Karpas-422 (cell line): ENCODE results near the gene LASP1NB.
"Not testable (repeated sequence)": the region's sequence is repeated elsewhere in the genome, so short reads cannot be mapped to it uniquely, and the experiment has no call there.

ENCODE experiments used
- DNase-seq: peaks from one replicate; pipeline ENCODE4 v3.0.0-alpha.2; 2015
- H2AFZ ChIP-seq: fragments of 200-600 bp; sonication (generic); 2 replicates; pipeline ENCODE4 v1.6.1; 2014; ENCODE audit warnings: antibody characterized with exemption, low read length, mixed read lengths
- H3K27ac ChIP-seq: fragments of 200-600 bp; sonication (generic); 2 replicates; pipeline ENCODE4 v1.5.1; 2014; ENCODE audit warnings: mild to moderate bottlenecking, low read length, moderate library complexity
- H3K27me3 ChIP-seq: fragments of 200-600 bp; sonication (generic); 2 replicates; pipeline ENCODE4 v1.6.1; 2014; ENCODE audit warnings: low read length, mixed read lengths
- H3K36me3 ChIP-seq: fragments of 200-600 bp; sonication (generic); 2 replicates; pipeline ENCODE4 v1.6.1; 2014; ENCODE audit warnings: low read length, mixed read lengths; ENCODE audit not compliant: insufficient read depth
- H3K4me1 ChIP-seq: fragments of 200-600 bp; sonication (generic); 2 replicates; pipeline ENCODE4 v1.6.1; 2014; ENCODE audit warnings: mild to moderate bottlenecking, low read length, mixed read lengths
- H3K4me2 ChIP-seq: fragments of 200-600 bp; sonication (generic); 2 replicates; pipeline ENCODE4 v1.6.1; 2014; ENCODE audit warnings: low read length, low read depth, mild to moderate bottlenecking; ENCODE audit not compliant: poor library complexity, severe bottlenecking
- H3K4me3 ChIP-seq: fragments of 200-600 bp; sonication (generic); 2 replicates; pipeline ENCODE4 v1.5.1; 2014; ENCODE audit warnings: mild to moderate bottlenecking, antibody characterized with exemption, low read length, mixed read lengths
- H3K79me2 ChIP-seq: fragments of 200-600 bp; sonication (generic); 2 replicates; pipeline ENCODE4 v1.6.1; 2014; ENCODE audit warnings: mild to moderate bottlenecking, low read length, mixed read lengths
- H3K9ac ChIP-seq: fragments of 200-600 bp; sonication (generic); 2 replicates; pipeline ENCODE4 v1.6.0; 2014; ENCODE audit warnings: low read length
- H3K9me2 ChIP-seq: fragments of 200-600 bp; sonication (generic), shearing (Covaris generic); replicated peaks from 2 replicates; pipeline ENCODE4 v1.6.0; 2014; ENCODE audit warnings: mild to moderate bottlenecking, low read length, moderate library complexity; ENCODE audit not compliant: insufficient read depth
- H3K9me3 ChIP-seq: fragments of 300-700, 200-600 bp; sonication (generic); 2 replicates; pipeline ENCODE4 v1.6.1; 2014; ENCODE audit warnings: low read length, mixed read lengths
- H4K20me1 ChIP-seq: fragments of 200-600 bp; sonication (generic); 2 replicates; pipeline ENCODE4 v1.6.1; 2014; ENCODE audit warnings: mild to moderate bottlenecking, antibody characterized with exemption, low read length, low read depth; ENCODE audit not compliant: insufficient read depth

Gene LASP1NB

DNA sequence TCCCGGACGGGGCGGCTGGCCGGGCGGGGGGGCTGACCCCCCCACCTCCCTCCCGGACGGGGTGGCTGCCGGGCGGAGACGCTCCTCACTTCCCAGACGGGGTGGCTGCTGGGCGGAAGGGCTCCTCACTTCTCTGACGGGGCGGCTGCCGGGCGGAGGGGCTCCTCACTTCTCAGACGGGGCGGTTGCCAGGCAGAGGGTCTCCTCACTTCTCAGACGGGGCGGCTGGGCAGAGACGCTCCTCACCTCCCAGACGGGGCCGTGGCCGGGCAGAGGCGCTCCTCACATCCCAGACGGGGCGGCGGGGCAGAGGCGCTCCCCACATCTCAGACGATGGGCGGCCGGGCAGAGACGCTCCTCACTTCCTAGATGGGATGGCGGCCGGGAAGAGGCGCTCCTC lies 5.4 kb downstream of the LASP1NB start:
- not testable (repeated sequence) for H3K27ac ChIP-seq, H2AFZ ChIP-seq, H3K9ac ChIP-seq, H4K20me1 ChIP-seq, H3K27me3 ChIP-seq, DNase-seq, H3K4me2 ChIP-seq, H3K36me3 ChIP-seq, H3K9me3 ChIP-seq, H3K79me2 ChIP-seq, H3K4me1 ChIP-seq, H3K4me3 ChIP-seq, H3K9me2 ChIP-seq

GRCh38 chr17:38933962-38934361 lies 8.5 kb downstream of the LASP1NB start:
- not testable (repeated sequence) for H3K9me3 ChIP-seq, DNase-seq, H3K4me2 ChIP-seq, H3K9me2 ChIP-seq, H3K9ac ChIP-seq, H3K4me3 ChIP-seq, H3K27me3 ChIP-seq, H3K4me1 ChIP-seq, H4K20me1 ChIP-seq, H3K36me3 ChIP-seq, H3K27ac ChIP-seq, H2AFZ ChIP-seq, H3K79me2 ChIP-seq

GRCh38 chr17:38939987-38940386 lies 14.6 kb downstream of the LASP1NB start:
- DNase-seq = no peak
- no peak overlapping the region for H3K4me2 ChIP-seq
- H3K79me2 ChIP-seq = no peaks in the 10 kb centered on the region
- H3K4me3 ChIP-seq = no peak overlapping the region
- no peak overlapping the region for H3K9ac ChIP-seq
- H3K36me3 ChIP-seq = no peaks in the 10 kb centered on the region
- H3K27ac ChIP-seq = no peak overlapping the region
- no peaks in the 10 kb centered on the region for H4K20me1 ChIP-seq
- H3K27me3 ChIP-seq = no peaks in the 10 kb centered on the region
- no peaks in the 10 kb centered on the region for H3K9me3 ChIP-seq
- H3K4me1 ChIP-seq = no peaks in the 10 kb centered on the region
- no peak overlapping the region for H2AFZ ChIP-seq
- H3K9me2 ChIP-seq = no peaks in the 10 kb centered on the region

- Histone ChIP-seq H3K4me2 (no peak overlapping the region), H3K27me3 (no peaks in the 10 kb centered on the region), H3K36me3 (no peaks in the 10 kb centered on the region), H3K4me3 (no peak overlapping the region), H3K9me3 (no peaks in the 10 kb centered on the region), H3K9ac (no peak overlapping the region), H4K20me1 (no peaks in the 10 kb centered on the region), H3K27ac (no peak overlapping the region), H3K4me1 (no peaks in the 10 kb centered on the region), H2AFZ (no peak overlapping the region), H3K79me2 (no peaks in the 10 kb centered on the region), H3K9me2 (no peaks in the 10 kb centered on the region)
- no peak for DNase-seq
These were observed 15.0 kb downstream of the LASP1NB start for GRCh38 chr17:38940404-38940803.

DNA sequence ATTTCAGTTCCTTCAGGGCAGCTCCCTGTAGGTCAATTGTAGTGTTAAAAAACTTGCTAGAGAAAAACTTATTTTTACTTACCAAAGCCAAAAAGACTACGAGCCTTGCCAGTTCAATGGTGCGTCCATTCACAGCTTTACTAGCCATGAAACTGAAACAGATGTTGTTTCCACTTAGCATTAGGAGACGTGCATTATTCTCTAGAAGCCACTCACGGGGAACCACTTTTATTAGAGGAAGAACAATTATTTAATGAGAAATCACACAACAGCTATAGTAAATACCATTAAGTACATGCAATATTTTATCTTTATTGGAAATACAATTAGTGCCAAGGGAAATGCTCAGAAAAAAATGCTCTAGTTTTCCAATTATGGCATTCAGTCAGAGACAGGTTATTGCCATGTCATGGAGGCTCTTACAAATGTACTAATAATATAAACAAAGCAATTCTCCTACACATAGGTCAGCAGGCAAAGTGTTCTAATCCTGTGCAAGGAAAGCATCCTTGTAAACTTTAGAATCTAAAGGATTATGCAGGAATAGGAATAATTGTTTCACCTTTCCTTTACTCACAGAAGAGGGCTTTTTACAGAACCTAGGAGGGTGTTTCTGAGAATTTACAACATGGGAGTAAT lies 17.4 kb downstream of the LASP1NB start:
- Histone ChIP-seq H3K4me2 (no peak overlapping the region), H3K9me3 (no peaks in the 10 kb centered on the region), H2AFZ (no peak overlapping the region), H3K9ac (no peak overlapping the region), H3K4me3 (no peak overlapping the region), H3K36me3 (no peaks in the 10 kb centered on the region), H4K20me1 (no peaks in the 10 kb centered on the region), H3K27ac (no peak overlapping the region), H3K9me2 (no peaks in the 10 kb centered on the region), H3K4me1 (no peaks in the 10 kb centered on the region), H3K27me3 (no peaks in the 10 kb centered on the region), H3K79me2 (no peaks in the 10 kb centered on the region)
- no peak for DNase-seq

GRCh38 chr17:38943607-38944006 lies 18.2 kb downstream of the LASP1NB start:
- H3K9ac ChIP-seq = no peak overlapping the region

GRCh38 chr17:38947189-38947588 lies 21.8 kb downstream of the LASP1NB start:
- Histone ChIP-seq H3K4me1 (no peaks in the 10 kb centered on the region), H3K9me3 (no peaks in the 10 kb centered on the region), H3K4me2 (no peak overlapping the region), H2AFZ (no peak overlapping the region), H3K79me2 (no peaks in the 10 kb centered on the region), H3K36me3 (no peaks in the 10 kb centered on the region), H3K27ac (no peak overlapping the region), H3K27me3 (no peaks in the 10 kb centered on the region), H3K4me3 (no peak overlapping the region), H4K20me1 (no peaks in the 10 kb centered on the region), H3K9me2 (no peaks in the 10 kb centered on the region), H3K9ac (no peak overlapping the region)
- no peak for DNase-seq

More at GRCh38 chr17:38943607-38944006, 18.2 kb downstream of the LASP1NB start:
- H2AFZ ChIP-seq = no peak overlapping the region
- no peaks in the 10 kb centered on the region for H4K20me1 ChIP-seq
- H3K79me2 ChIP-seq = no peaks in the 10 kb centered on the region
- DNase-seq = no peak
- H3K27ac ChIP-seq = no peak overlapping the region
- H3K9me2 ChIP-seq = no peaks in the 10 kb centered on the region
- no peaks in the 10 kb centered on the region for H3K36me3 ChIP-seq
- no peaks in the 10 kb centered on the region for H3K9me3 ChIP-seq
- H3K4me1 ChIP-seq = no peaks in the 10 kb centered on the region
- H3K4me2 ChIP-seq = no peak overlapping the region
- H3K4me3 ChIP-seq = no peak overlapping the region
- H3K27me3 ChIP-seq = no peaks in the 10 kb centered on the region

- not testable (repeated sequence) for H4K20me1 ChIP-seq, H3K9ac ChIP-seq, H2AFZ ChIP-seq, H3K9me2 ChIP-seq, H3K4me2 ChIP-seq, H3K4me1 ChIP-seq, DNase-seq, H3K4me3 ChIP-seq, H3K79me2 ChIP-seq, H3K36me3 ChIP-seq, H3K27me3 ChIP-seq, H3K9me3 ChIP-seq, H3K27ac ChIP-seq
These were observed 28.4 kb downstream of the LASP1NB start for GRCh38 chr17:38953800-38954199.

- Histone ChIP-seq H4K20me1 (no peaks in the 10 kb centered on the region), H2AFZ (no peak overlapping the region), H3K9me2 (no peaks in the 10 kb centered on the region), H3K4me2 (no peak overlapping the region), H3K36me3 (no peaks in the 10 kb centered on the region), H3K27ac (no peak overlapping the region), H3K4me1 (peaks cover 9% of the 10 kb centered on the region), H3K4me3 (no peak overlapping the region), H3K79me2 (no peaks in the 10 kb centered on the region), H3K9ac (no peak overlapping the region), H3K27me3 (no peaks in the 10 kb centered on the region), H3K9me3 (no peaks in the 10 kb centered on the region)
- no peak for DNase-seq
These were observed 32.9 kb downstream of the LASP1NB start for GRCh38 chr17:38958326-38958725.
